ENCODE data around the gene RAPSN. TPM values are rescaled to one million over a fixed set of nuclear protein-coding genes. Genes with fewer than 3 reads are reported as not detected.
A peak's percentile ranks its signal among the peaks of the same experiment; 100 is the strongest.

Gene RAPSN
- total RNA-seq, 2 experiments from 2014 or later: not detected

DNA sequence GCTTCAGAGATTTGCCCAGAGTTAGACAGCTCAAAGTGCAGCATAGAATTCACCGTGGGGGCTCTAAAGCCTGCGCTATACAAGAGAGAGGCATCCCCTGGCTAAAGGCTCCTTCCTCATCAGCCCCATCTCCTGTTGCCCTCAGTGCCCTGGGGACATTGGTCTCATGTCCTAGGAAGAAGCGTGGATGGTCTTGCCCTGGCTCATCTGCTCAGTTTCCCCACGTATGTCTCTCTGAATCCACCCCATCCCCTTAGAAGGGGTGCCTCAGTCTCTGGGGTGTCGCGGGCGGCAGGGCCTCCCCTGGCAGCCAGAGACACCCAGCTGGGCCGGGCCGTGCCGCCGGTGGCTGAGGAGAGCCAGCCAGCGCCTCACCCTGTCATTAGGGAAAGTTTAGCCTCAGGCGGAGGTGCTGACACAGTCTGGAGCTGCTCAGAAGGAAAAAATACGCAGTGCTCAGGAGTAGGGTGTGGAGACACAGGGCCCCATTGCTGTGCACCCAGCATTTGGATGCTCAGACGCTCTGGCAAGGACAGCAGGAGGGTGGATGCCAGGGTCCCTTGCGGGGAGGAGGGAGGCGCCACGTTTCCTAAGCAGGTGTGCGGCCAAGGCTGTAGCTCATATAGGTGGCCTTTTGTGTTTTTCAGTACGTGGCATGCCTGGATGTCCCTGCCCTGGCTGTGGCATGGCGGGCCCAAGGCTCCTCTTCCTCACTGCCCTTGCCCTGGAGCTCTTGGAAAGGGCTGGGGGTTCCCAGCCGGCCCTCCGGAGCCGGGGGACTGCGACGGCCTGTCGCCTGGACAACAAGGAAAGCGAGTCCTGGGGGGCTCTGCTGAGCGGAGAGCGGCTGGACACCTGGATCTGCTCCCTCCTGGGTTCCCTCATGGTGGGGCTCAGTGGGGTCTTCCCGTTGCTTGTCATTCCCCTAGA lies 39.2 kb downstream of the RAPSN start:
- POLR2A ChIA-PET: interaction anchor here (1.0 to 2.5 kb wide), 5 partner anchors 10 to 39 kb away, joined by 3 to 9 read pairs (median 5); partner anchors contain the start of gene PSMC3
- no peak overlapping the region for H2AFZ ChIP-seq (ENCODE audit: low read length)
- TF ChIP-seq CTCF (conservative IDR thresholded peaks at IDR 0.05; ENCODE audit: low read length): no peak
- no peak for TF ChIP-seq EZH2phosphoT487 (IDR thresholded peaks at IDR 0.05; ENCODE audit: borderline replicate concordance, low read depth, low read length)
- no peaks in the 10 kb centered on the region for H3K9me3 ChIP-seq (ENCODE audit: low read length)
- intact Hi-C loops (cut with micrococcal nuclease; ENCODE audit: unreplicated experiment): no loop called here
- H4K20me1 ChIP-seq (ENCODE audit: insufficient read depth, low read length): no peaks in the 10 kb centered on the region
- peak overlapping the region; percentile 91 for H3K4me2 ChIP-seq (ENCODE audit: low read length)
- H3K9me2 ChIP-seq (ENCODE audit: insufficient read depth, low read length): no peaks in the 10 kb centered on the region
- CTCF ChIA-PET (ENCODE audit: unreplicated experiment): interaction anchor here (0.8 to 1.6 kb wide), 3 partner anchors 9 to 139 kb away, joined by 4 to 7 read pairs (median 6); no protein-coding TSS in a partner anchor
- H3K27ac ChIP-seq (ENCODE audit: low read depth, low read length, poor library complexity, severe bottlenecking): peak overlapping the region; percentile 40
- H3K79me2 ChIP-seq (ENCODE audit: insufficient read depth, low read depth, low read length): no peaks in the 10 kb centered on the region
- H3K4me3 ChIP-seq (ENCODE audit: low read depth, low read length, poor library complexity, severe bottlenecking): peak overlapping the region; percentile 88
- no peak for DNase-seq (ENCODE audit: low spot score)
- H3K36me3 ChIP-seq (ENCODE audit: insufficient read depth, low read length): peaks cover 12% of the 10 kb centered on the region; the same call in 1 of the 2 replicates
- BruUV-seq (replicated peaks): no TSS peak
- peaks cover 43% of the 10 kb centered on the region for H3K4me1 ChIP-seq (ENCODE audit: insufficient read depth, low read length, poor library complexity, severe bottlenecking)

DNA sequence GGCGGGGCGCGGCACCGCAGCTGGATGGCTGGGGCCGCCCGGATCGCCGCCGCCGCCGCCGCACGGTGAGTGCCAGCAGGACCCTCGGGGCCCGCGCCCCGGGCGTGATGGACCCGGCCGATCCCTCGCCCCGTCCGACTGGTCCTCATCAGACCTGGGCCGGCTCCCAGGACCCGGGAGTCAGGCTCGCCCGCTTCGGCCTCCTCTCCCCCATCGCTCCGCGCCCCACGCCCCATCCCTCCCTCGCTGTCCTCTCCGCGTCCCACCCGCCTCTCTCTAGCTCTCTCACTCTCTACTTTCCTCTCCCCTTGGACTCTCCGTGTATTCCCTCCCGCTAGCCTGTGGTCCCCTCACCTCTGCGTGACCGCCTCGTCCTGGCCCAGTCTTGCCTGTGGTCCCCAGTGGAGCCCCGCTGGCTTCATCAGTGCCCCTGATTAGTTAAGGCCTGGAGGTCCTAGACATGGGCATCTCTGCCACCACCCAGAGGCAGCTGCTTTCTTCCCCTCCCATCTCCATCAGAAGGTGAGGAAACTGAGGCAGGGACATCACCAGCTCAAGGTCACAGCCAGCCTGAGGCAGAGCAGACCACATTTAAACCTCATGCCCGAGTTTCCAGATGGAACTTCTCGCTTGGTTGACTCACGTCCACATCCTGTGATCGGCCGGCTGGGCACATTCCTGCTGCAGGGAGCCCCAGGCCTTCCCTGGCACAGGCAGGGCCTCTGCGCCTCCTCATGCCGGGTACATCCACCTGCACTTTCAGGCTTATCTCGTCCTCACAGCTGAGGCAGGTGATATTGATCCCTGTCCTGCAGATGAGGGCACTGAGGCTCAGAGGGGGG lies 40.1 kb downstream of the RAPSN start:
- no peaks in the 10 kb centered on the region for H3K9me3 ChIP-seq (ENCODE audit: low read length)
- H2AFZ ChIP-seq (ENCODE audit: low read length): peak overlapping the region; percentile 74; the same call in 1 of the 2 replicates
- peak overlapping the region; percentile 88 for H3K4me3 ChIP-seq (ENCODE audit: low read depth, low read length, poor library complexity, severe bottlenecking)
- no peaks in the 10 kb centered on the region for H3K79me2 ChIP-seq (ENCODE audit: insufficient read depth, low read depth, low read length)
- POLR2A ChIA-PET: interaction anchor here (1.1 to 2.5 kb wide), 4 partner anchors 9 to 35 kb away, joined by 3 to 9 read pairs (median 4); partner anchors contain the start of gene PSMC3
- peak overlapping the region; percentile 40 for H3K27ac ChIP-seq (ENCODE audit: low read depth, low read length, poor library complexity, severe bottlenecking)
- intact Hi-C loops (cut with micrococcal nuclease; ENCODE audit: unreplicated experiment): loop anchor here (1.0 kb wide), 6 partner anchors 9 to 232 kb away; partner anchors contain the start of gene SPI1
- TF ChIP-seq CTCF (conservative IDR thresholded peaks at IDR 0.05; ENCODE audit: low read length): no peak
- no peak for TF ChIP-seq EZH2phosphoT487 (IDR thresholded peaks at IDR 0.05; ENCODE audit: borderline replicate concordance, low read depth, low read length)
- peaks cover 46% of the 10 kb centered on the region for H3K4me1 ChIP-seq (ENCODE audit: insufficient read depth, low read length, poor library complexity, severe bottlenecking)
- peak overlapping the region; percentile 91 for H3K4me2 ChIP-seq (ENCODE audit: low read length)
- BruUV-seq (replicated peaks): TSS peak; percentile 55
- H3K9me2 ChIP-seq (ENCODE audit: insufficient read depth, low read length): no peaks in the 10 kb centered on the region
- DNase-seq (ENCODE audit: low spot score): no peak
- no peaks in the 10 kb centered on the region for H4K20me1 ChIP-seq (ENCODE audit: insufficient read depth, low read length)
- peaks cover 7% of the 10 kb centered on the region; the same call in 1 of the 2 replicates for H3K36me3 ChIP-seq (ENCODE audit: insufficient read depth, low read length)
- CTCF ChIA-PET (ENCODE audit: unreplicated experiment): interaction anchor here (0.6 to 0.8 kb wide), 2 partner anchors 9 to 46 kb away, joined by 4 to 7 read pairs; no protein-coding TSS in a partner anchor
